H1 (cell line): Measurements from ENCODE around the gene HNF4A.

ENCODE experiments used
- CHD2 ChIP-seq: IDR thresholded peaks from 2 replicates; pipeline ENCODE4 v1.6.1; 2012; ENCODE audit warnings: low read length, improper control_type of control experiment
- CTCF ChIP-seq, 3 experiments: IDR thresholded peaks; 1 replicate in 2 of 3; 2 replicates in 1 of 3; pipeline versions ENCODE4 v1.5.1 to v1.6.1; 2011; ENCODE audit warnings: low read length in 3 of 3, mild to moderate bottlenecking in 3 of 3, inconsistent platforms in 2 of 3, low read depth in 1 of 3, moderate library complexity in 1 of 3; ENCODE audit not compliant: insufficient read depth in 1 of 3; ENCODE audit errors: control extremely low read depth in 1 of 3
- EGR1 ChIP-seq: IDR thresholded peaks from 2 replicates; pipeline ENCODE4 v1.6.1; 2011; ENCODE audit warnings: low read depth, low read length, borderline replicate concordance
- EP300 ChIP-seq, 2 experiments: IDR thresholded peaks; 1 replicate in 1 of 2; 2 replicates in 1 of 2; pipeline ENCODE4 v1.6.1; 2011 to 2012; ENCODE audit warnings: low read depth in 2 of 2, low read length in 2 of 2, mild to moderate bottlenecking in 2 of 2, borderline replicate concordance in 1 of 2, inconsistent platforms in 1 of 2, moderate library complexity in 1 of 2
- EZH2 ChIP-seq: fragments of 200-600 bp; sonication (generic); IDR thresholded peaks from 2 replicates; pipeline ENCODE4 v1.7.1; 2012; ENCODE audit warnings: low read depth, mild to moderate bottlenecking, moderate library complexity, low read length, inconsistent platforms; ENCODE audit not compliant: severe bottlenecking
- MAFK ChIP-seq: IDR thresholded peaks from 2 replicates; pipeline ENCODE4 v1.6.1; 2012; ENCODE audit warnings: low read depth, mild to moderate bottlenecking, improper control_type of control experiment, low read length
- MAX ChIP-seq: IDR thresholded peaks from 2 replicates; pipeline ENCODE4 v1.6.1; 2012; ENCODE audit warnings: inconsistent platforms
- POLR2AphosphoS5 ChIP-seq: IDR thresholded peaks from 2 replicates; pipeline ENCODE4 v1.6.1; 2011; ENCODE audit warnings: low read depth, low read length
- TEAD4 ChIP-seq: IDR thresholded peaks from 2 replicates; pipeline ENCODE4 v1.6.1; 2012; ENCODE audit warnings: low read depth, low read length, inconsistent platforms, mixed read lengths

GRCh38 chr20:44464514-44464913 is 109.0 kb downstream of the HNF4A start:
- TF ChIP-seq MAX (no peak), CTCF (IDR thresholded peaks at IDR 0.05; ENCODE audit: control extremely low read depth in 1 of 3, insufficient read depth in 1 of 3, low read depth in 1 of 3, low read length in 3 of 3) (no peak), EZH2 (no peak), MAFK (no peak), EP300 (IDR thresholded peaks at IDR 0.05; ENCODE audit: borderline replicate concordance in 1 of 2, low read depth in 2 of 2, low read length in 2 of 2) (no peak), TEAD4 (no peak), CHD2 (no peak), EGR1 (no peak), POLR2AphosphoS5 (no peak)
